ENCODE data around the gene CNIH2.
"Not testable (repeated sequence)": the region's sequence is repeated elsewhere in the genome, so short reads cannot be mapped to it uniquely, and the experiment has no call there.

CNIH2 gene

DNA sequence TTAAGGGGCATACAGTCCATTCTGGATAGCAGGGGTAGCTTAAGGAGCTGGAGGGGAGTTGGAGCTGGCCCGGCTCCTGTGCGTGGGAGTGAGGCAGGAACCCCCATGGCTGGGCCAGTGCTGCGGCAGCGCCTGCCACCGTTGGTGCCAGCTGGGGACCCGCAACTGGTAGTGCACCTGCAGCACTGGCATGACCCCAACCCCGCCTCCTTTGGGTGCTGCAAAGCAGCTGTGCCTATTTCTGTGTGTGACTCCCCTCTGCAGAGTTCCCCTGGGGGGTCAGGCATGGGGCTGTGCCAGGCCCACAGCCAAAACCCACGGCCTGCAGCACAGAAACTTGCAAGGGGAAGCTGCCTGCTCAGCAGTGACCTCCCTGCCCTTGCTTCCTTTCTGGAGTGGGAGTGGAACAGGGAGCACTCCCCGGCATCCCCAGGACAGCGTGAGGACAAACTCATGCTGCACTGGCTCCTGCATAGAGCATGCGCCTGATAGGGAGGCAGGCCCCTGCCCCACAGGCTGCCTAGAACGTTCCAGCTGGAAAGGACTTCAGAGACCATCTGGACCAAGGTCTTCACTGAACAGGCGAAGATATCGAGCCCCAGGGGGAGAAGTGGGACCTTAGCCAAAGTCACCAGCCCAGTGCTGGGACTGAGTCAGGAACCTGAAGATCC is 35.7 kb upstream of the CNIH2 start:
- no peak overlapping the region for H3K4me3 ChIP-seq (ENCODE audit: low read length)
- TF ChIP-seq, protein P1, sequence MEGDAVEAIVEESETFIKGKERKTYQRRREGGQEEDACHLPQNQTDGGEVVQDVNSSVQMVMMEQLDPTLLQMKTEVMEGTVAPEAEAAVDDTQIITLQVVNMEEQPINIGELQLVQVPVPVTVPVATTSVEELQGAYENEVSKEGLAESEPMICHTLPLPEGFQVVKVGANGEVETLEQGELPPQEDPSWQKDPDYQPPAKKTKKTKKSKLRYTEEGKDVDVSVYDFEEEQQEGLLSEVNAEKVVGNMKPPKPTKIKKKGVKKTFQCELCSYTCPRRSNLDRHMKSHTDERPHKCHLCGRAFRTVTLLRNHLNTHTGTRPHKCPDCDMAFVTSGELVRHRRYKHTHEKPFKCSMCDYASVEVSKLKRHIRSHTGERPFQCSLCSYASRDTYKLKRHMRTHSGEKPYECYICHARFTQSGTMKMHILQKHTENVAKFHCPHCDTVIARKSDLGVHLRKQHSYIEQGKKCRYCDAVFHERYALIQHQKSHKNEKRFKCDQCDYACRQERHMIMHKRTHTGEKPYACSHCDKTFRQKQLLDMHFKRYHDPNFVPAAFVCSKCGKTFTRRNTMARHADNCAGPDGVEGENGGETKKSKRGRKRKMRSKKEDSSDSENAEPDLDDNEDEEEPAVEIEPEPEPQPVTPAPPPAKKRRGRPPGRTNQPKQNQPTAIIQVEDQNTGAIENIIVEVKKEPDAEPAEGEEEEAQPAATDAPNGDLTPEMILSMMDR (conservative IDR thresholded peaks at IDR 0.05; ENCODE audit: low read depth, low read length), result no peak
- DNase-seq (ENCODE audit: low read depth), result no peak

DNA sequence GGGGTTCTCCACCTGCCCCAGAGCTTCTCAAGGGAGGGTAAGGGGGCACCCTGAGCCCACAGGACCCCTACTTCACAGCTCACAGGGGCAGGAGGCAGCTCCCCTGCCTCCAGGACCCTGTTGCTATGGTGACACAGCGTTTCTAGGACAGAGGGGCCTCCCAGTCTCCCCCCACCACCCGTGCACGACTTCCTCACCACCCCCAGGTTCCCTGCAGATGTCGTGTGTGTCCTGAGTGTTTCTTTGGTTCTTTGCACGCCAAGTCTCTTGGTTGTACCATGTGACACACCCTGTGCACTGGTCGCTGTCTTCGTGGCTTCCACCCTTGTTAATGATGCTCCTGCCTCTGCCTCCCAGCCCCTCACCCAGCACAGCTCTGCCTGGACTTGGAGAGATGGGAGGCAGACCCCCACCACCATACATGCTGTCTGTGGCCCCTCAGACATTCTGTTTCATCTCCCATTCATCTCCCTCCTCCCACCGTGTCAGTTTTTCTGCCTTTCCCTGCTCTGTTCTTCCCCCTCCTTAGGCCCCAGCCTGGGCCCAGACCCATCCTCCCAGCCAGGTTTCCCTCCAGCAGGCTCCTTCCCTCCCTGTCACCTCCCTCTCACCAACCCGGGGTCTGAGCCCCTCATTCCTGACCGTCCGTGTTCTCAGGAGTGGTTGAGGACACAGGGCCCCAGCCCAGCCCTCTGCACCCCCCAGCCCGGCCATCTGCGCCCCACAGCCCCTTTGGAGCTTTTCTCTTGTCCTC is 34.0 kb upstream of the CNIH2 start:
- TF ChIP-seq, protein P1 (conservative IDR thresholded peaks at IDR 0.05; ENCODE audit: low read depth, low read length), result no peak
- no peak overlapping the region for H3K4me3 ChIP-seq (ENCODE audit: low read length)
- no peak for DNase-seq (ENCODE audit: low read depth)

DNA sequence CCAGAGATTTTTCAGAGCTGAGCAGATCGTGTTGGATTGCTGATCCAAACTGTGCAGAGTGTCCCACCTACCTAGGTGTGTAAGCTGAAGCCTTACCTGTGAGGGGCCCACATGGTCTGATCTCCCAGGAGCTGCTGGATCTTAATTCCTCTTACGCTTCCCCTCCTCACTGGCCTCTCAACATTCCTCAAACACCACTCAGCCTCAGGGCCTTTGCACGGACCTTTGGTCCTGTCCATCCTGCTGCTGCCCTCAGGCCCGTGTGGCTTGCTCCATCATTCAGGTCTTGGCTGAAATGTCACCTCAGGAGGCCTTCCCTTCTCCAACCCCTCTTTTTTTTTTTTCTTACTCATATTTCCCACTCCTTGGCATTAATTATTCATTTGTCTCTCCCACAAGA is 30.7 kb upstream of the CNIH2 start:
- TF ChIP-seq, protein P1 (conservative IDR thresholded peaks at IDR 0.05; ENCODE audit: low read depth, low read length), result no peak
- no peak for DNase-seq (ENCODE audit: low read depth)
- no peak overlapping the region for H3K4me3 ChIP-seq (ENCODE audit: low read length)

- no peak for DNase-seq (ENCODE audit: low read depth)
- no peak overlapping the region for H3K4me3 ChIP-seq (ENCODE audit: low read length)
- TF ChIP-seq, protein P1 (conservative IDR thresholded peaks at IDR 0.05; ENCODE audit: low read depth, low read length), result no peak
Observed at GRCh38 chr11:66247801-66248200, 30.2 kb upstream of the CNIH2 start.

- DNase-seq (ENCODE audit: low read depth), result no peak
- TF ChIP-seq, protein P1 (conservative IDR thresholded peaks at IDR 0.05; ENCODE audit: low read depth, low read length), result no peak
- H3K4me3 ChIP-seq (ENCODE audit: low read length), result no peak overlapping the region
Observed at GRCh38 chr11:66248903-66249302, 29.1 kb upstream of the CNIH2 start.

GRCh38 chr11:66251809-66252208 is 26.2 kb upstream of the CNIH2 start:
- H3K4me3 ChIP-seq (ENCODE audit: low read length), result no peak overlapping the region
- DNase-seq (ENCODE audit: low read depth), result no peak
- TF ChIP-seq, protein P1 (conservative IDR thresholded peaks at IDR 0.05; ENCODE audit: low read depth, low read length), result no peak

- not testable (repeated sequence) for DNase-seq (ENCODE audit: low read depth)
Observed at GRCh38 chr11:66253081-66253480, 24.9 kb upstream of the CNIH2 start.

More at GRCh38 chr11:66253081-66253480, 24.9 kb upstream of the CNIH2 start:
- not testable (repeated sequence) for H3K4me3 ChIP-seq (ENCODE audit: low read length)
